Keratinocyte (primary cell): ENCODE data around the gene TTI1. TPM values are rescaled to one million over a fixed set of nuclear protein-coding genes. Genes with fewer than 3 reads are reported as not detected.
"Not testable (repeated sequence)": the region's sequence is repeated elsewhere in the genome, so short reads cannot be mapped to it uniquely, and the experiment has no call there.

Source experiments
- DNase-seq: peaks from one replicate; pipeline ENCODE4 v3.0.0-alpha.2; 2011; ENCODE audit warnings: low read depth, missing footprints, low spot score
- FAIRE-seq: peaks from 2 replicates; lab custom pipeline; 2011; peaks lifted over from hg19 to GRCh38; lab: Jason Lieb, UNC
- H2AFZ ChIP-seq: 2 replicates; pipeline ENCODE4 v1.6.0; 2012; ENCODE audit warnings: low read length, control low read depth, inconsistent platforms; ENCODE audit not compliant: control insufficient read depth
- H3K27ac ChIP-seq: 2 replicates; pipeline ENCODE4 v1.5.1; 2011; ENCODE audit warnings: low read length; ENCODE audit not compliant: control insufficient read depth, insufficient read depth
- H3K27me3 ChIP-seq: 3 replicates; pipeline ENCODE4 v1.6.0; 2011; ENCODE audit warnings: low read length; ENCODE audit not compliant: control insufficient read depth, insufficient read depth; ENCODE audit errors: extremely low read depth
- H3K36me3 ChIP-seq, 2 experiments: 2 replicates in 1 of 2; 3 replicates in 1 of 2; pipeline ENCODE4 v1.5.1; 2011; ENCODE audit warnings: low read length in 2 of 2, mild to moderate bottlenecking in 1 of 2; ENCODE audit not compliant: control insufficient read depth in 2 of 2, insufficient read depth in 2 of 2; ENCODE audit errors: extremely low read depth in 1 of 2
- H3K4me1 ChIP-seq: 3 replicates; pipeline ENCODE4 v1.5.1; 2011; ENCODE audit warnings: low read length; ENCODE audit not compliant: control insufficient read depth, insufficient read depth; ENCODE audit errors: extremely low read depth
- H3K4me2 ChIP-seq: 3 replicates; pipeline ENCODE4 v1.6.0; 2011; ENCODE audit warnings: low read depth, low read length; ENCODE audit not compliant: control insufficient read depth, insufficient read depth; ENCODE audit errors: extremely low read depth
- H3K4me3 ChIP-seq, 3 experiments: fragments of 200-600 bp in 1 of 3; sonication (generic) in 1 of 3; 2 replicates in 2 of 3; 3 replicates in 1 of 3; pipeline ENCODE4 v1.5.1; 2011 to 2016; ENCODE audit warnings: low read length in 3 of 3, mild to moderate bottlenecking in 3 of 3, control low read depth in 2 of 3, inconsistent platforms in 1 of 3, low read depth in 1 of 3, mixed read lengths in 1 of 3, mixed run types in 1 of 3, moderate library complexity in 1 of 3; ENCODE audit not compliant: control insufficient read depth in 2 of 3, insufficient read depth in 2 of 3; ENCODE audit errors: extremely low read depth in 1 of 3
- H3K79me2 ChIP-seq: 2 replicates; pipeline ENCODE4 v1.6.0; 2012; ENCODE audit warnings: low read length; ENCODE audit not compliant: control insufficient read depth, insufficient read depth
- H3K9ac ChIP-seq: 3 replicates; pipeline ENCODE4 v1.6.0; 2011; ENCODE audit warnings: low read length; ENCODE audit not compliant: control insufficient read depth, insufficient read depth; ENCODE audit errors: extremely low read depth
- H3K9me1 ChIP-seq: 3 replicates; pipeline ENCODE4 v1.6.0; 2011; ENCODE audit warnings: low read length; ENCODE audit not compliant: control insufficient read depth, insufficient read depth; ENCODE audit errors: extremely low read depth
- H3K9me3 ChIP-seq: 2 replicates; pipeline ENCODE4 v1.5.1; 2012; ENCODE audit warnings: low read depth, low read length; ENCODE audit not compliant: control insufficient read depth
- H4K20me1 ChIP-seq: 3 replicates; pipeline ENCODE4 v1.6.0; 2011; ENCODE audit warnings: low read length; ENCODE audit not compliant: control insufficient read depth, insufficient read depth; ENCODE audit errors: extremely low read depth
- CTCF ChIP-seq, 3 experiments: IDR thresholded peaks in 1 of 3; conservative IDR thresholded peaks in 1 of 3; optimal IDR thresholded peaks in 1 of 3; 2 replicates in 2 of 3; 3 replicates in 1 of 3; pipeline versions ENCODE3 to v1.5.1; 2011; ENCODE audit warnings: low read length in 3 of 3, mild to moderate bottlenecking in 3 of 3, moderate library complexity in 2 of 3, control low read depth in 1 of 3, inconsistent platforms in 1 of 3; ENCODE audit not compliant: insufficient read depth in 2 of 3; ENCODE audit errors: extremely low read depth in 1 of 3
- EZH2 ChIP-seq: IDR thresholded peaks from one replicate; pipeline ENCODE4 v1.6.1; 2012; ENCODE audit warnings: inconsistent platforms, mild to moderate bottlenecking, low read length, moderate library complexity
- dilution Hi-C: fragments of 300-500 bp; cut with MboI; formaldehyde crosslinking; loops from one replicate; pipeline ENCODE4 v1.7.0; 2020; ENCODE audit warnings: low sequenced_read_pairs; ENCODE audit not compliant: extremely low pct_ligation_motif_present
- polyA plus RNA-seq, 5 experiments: library from polyadenylated mRNA; depleted of rRNA in 3 of 5; stranded (reverse) in 3 of 5; stranded (forward) in 1 of 5; unstranded in 1 of 5; fragments of >200 nt; gene quantifications; 1 replicate in 1 of 5; 2 replicates in 3 of 5; 3 replicates in 1 of 5; pipeline versions ENCODE4 v1.2.1 to v1.2.3, GENCODE V29; 2011 to 2012; ENCODE audit warnings: missing spikeins in 2 of 5, low read depth in 1 of 5, low replicate concordance in 1 of 5

TTI1 gene
- polyA plus RNA-seq, 1 donor (not counting 4 experiments of a cell fraction or from before 2014, with no cell fraction given), result 13.5 TPM

GRCh38 chr20:37969949-37970855 is 63.1 kb downstream of the TTI1 start:
- dilution Hi-C loops, result no loop called here
- H3K27ac ChIP-seq, result no peak overlapping the region
- no peak for DNase-seq

GRCh38 chr20:37968841-37969401 is 64.3 kb downstream of the TTI1 start:
- no peaks in the 10 kb centered on the region for H4K20me1 ChIP-seq
- no peak for TF ChIP-seq CTCF (optimal IDR thresholded peaks at IDR 0.05 in 1 of 3, IDR thresholded peaks at IDR 0.05 in 1 of 3, conservative IDR thresholded peaks at IDR 0.05 in 1 of 3; ENCODE audit: extremely low read depth in 1 of 3, insufficient read depth in 2 of 3, low read length in 3 of 3)
- TF ChIP-seq EZH2, result no peak
- no peaks in the 10 kb centered on the region for H3K9me1 ChIP-seq
- no peak overlapping the region for H3K4me2 ChIP-seq
- dilution Hi-C loops, result no loop called here
- H3K27ac ChIP-seq, result no peak overlapping the region
- H3K79me2 ChIP-seq, result no peaks in the 10 kb centered on the region
- no peak overlapping the region for H3K4me3 ChIP-seq
- no peaks in the 10 kb centered on the region for H3K27me3 ChIP-seq
- no peak overlapping the region for H3K9ac ChIP-seq
- no peaks in the 10 kb centered on the region for H3K36me3 ChIP-seq
- peaks cover 3% of the 10 kb centered on the region for H3K4me1 ChIP-seq
- H3K9me3 ChIP-seq, result no peaks in the 10 kb centered on the region
- H2AFZ ChIP-seq, result no peak overlapping the region
- no peak for FAIRE-seq
- no peak for DNase-seq

More at GRCh38 chr20:37969949-37970855, 63.1 kb downstream of the TTI1 start:
- Histone ChIP-seq H3K9me3 (no peaks in the 10 kb centered on the region), H3K79me2 (no peaks in the 10 kb centered on the region), H4K20me1 (no peaks in the 10 kb centered on the region), H3K9me1 (no peaks in the 10 kb centered on the region), H3K4me3 (no peak overlapping the region), H2AFZ (no peak overlapping the region), H3K36me3 (no peaks in the 10 kb centered on the region), H3K27me3 (no peaks in the 10 kb centered on the region), H3K4me2 (no peak overlapping the region), H3K4me1 (peaks cover 3% of the 10 kb centered on the region), H3K9ac (no peak overlapping the region)
- no peak for FAIRE-seq
- TF ChIP-seq EZH2, result no peak
- TF ChIP-seq CTCF (optimal IDR thresholded peaks at IDR 0.05 in 1 of 3, IDR thresholded peaks at IDR 0.05 in 1 of 3, conservative IDR thresholded peaks at IDR 0.05 in 1 of 3; ENCODE audit: extremely low read depth in 1 of 3, insufficient read depth in 2 of 3, low read length in 3 of 3), result no peak

- H3K27me3 ChIP-seq, H3K4me3 ChIP-seq, H3K4me1 ChIP-seq, H3K36me3 ChIP-seq, dilution Hi-C loops, H3K27ac ChIP-seq, DNase-seq, H4K20me1 ChIP-seq, H3K4me2 ChIP-seq, H3K79me2 ChIP-seq, H2AFZ ChIP-seq, FAIRE-seq, H3K9me3 ChIP-seq, H3K9me1 ChIP-seq, H3K9ac ChIP-seq: not testable (repeated sequence)
Observed at GRCh38 chr20:37963483-37963882, 69.8 kb downstream of the TTI1 start.
